NT2/D1 (cell line): Measurements from ENCODE around the gene CNTNAP3.
"Not testable (repeated sequence)": the region's sequence is repeated elsewhere in the genome, so short reads cannot be mapped to it uniquely, and the experiment has no call there.

Source experiments
- SUZ12 ChIP-seq: IDR thresholded peaks from 2 replicates; pipeline ENCODE4 v1.6.1; 2011; ENCODE audit not compliant: insufficient read length, insufficient read depth; ENCODE audit errors: extremely low read depth
- ZNF274 ChIP-seq: IDR thresholded peaks from 2 replicates; pipeline ENCODE4 v1.6.1; 2011; ENCODE audit warnings: mild to moderate bottlenecking, low read depth, low read length

DNA sequence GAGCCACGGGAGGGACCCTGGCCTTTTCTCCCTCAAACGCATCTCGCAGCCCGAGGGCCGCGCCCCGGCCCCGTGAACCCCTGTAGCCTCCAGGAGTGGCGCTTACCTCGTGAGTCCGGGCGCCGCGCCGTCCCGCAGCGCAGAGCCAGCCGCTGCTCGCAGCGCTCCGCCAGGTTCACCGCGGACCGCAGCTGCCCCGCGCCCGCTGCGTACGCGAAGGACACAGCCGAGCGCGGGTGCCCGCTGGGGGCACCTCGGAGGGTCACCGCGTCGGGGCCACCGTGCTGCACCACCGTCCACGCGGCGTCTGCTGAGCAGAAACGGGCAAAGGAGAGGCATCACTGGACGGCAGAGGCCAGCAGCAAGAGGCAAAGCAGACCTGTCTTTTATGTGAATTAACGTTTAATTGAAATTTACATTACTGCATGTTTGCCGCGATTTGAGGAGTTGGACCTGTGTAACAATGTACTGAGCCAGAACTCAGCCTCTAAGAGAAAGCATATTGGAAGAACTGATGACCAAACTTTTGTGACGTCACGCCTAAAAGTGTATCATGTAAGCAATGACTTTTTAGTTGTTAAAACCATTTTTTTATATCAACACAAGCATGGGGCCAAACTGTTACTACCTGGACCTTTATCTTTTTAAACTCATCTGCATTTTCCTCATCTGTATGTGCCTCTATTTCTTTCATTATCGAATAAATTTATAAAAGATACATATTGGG, 155.0 kb downstream of the CNTNAP3 start:
- not testable (repeated sequence) for TF ChIP-seq SUZ12, ZNF274
